ENCODE data around the gene STXBP6. TPM values are rescaled to one million over a fixed set of nuclear protein-coding genes. Genes with fewer than 3 reads are reported as not detected.
"Not testable (repeated sequence)": the region's sequence is repeated elsewhere in the genome, so short reads cannot be mapped to it uniquely, and the experiment has no call there.

STXBP6 gene
- total RNA-seq, 1 experiment from 2014 or later, result 0.27 TPM

GRCh38 chr14:24837280-24838046, 212.5 kb downstream of the STXBP6 start:
- no peak overlapping the region for H2AFZ ChIP-seq (ENCODE audit: low read depth, low read length, poor library complexity, severe bottlenecking)
- RAD21 ChIA-PET (ENCODE audit: low non-redundant PET in 1 of 2, low total read pairs in 2 of 2, uncharacterized antibody in 2 of 2, unreplicated experiment in 2 of 2), result no interaction called here
- H3K4me3 ChIP-seq (replicated peaks in 1 of 2; ENCODE audit: low read depth in 1 of 2, low read length in 2 of 2), result no peak overlapping the region
- intact Hi-C loops (cut with micrococcal nuclease), result no loop called here
- H3K4me2 ChIP-seq (ENCODE audit: low read length), result no peak overlapping the region
- H3K9ac ChIP-seq (ENCODE audit: low read length), result no peak overlapping the region
- no peaks in the 10 kb centered on the region for H3K9me2 ChIP-seq (ENCODE audit: insufficient read depth)
- no peaks in the 10 kb centered on the region for H3K4me1 ChIP-seq (ENCODE audit: control insufficient read depth in 1 of 2, insufficient read depth in 2 of 2, low read length in 2 of 2)
- H4K20me1 ChIP-seq (ENCODE audit: insufficient read depth), result no peaks in the 10 kb centered on the region
- CTCF ChIA-PET, result no interaction called here
- no peaks in the 10 kb centered on the region for H3K36me3 ChIP-seq (ENCODE audit: control insufficient read depth in 1 of 2, insufficient read depth in 2 of 2, low read length in 2 of 2)
- BruUV-seq (replicated peaks), result no TSS peak
- H3K9me3 ChIP-seq (ENCODE audit: control insufficient read depth in 1 of 2, insufficient read depth in 1 of 2, low read depth in 1 of 2, low read length in 2 of 2), result peaks cover 0 to 9% of the 10 kb centered on the region in 2 experiments; a peak in 1 of 4 replicates
- ATAC-seq (no peak), DNase-seq (ENCODE audit: low read depth, low spot score) (no peak)
- H3K27ac ChIP-seq (ENCODE audit: low read depth, low read length), result no peak overlapping the region
- no peak for TF ChIP-seq RAD21 (IDR thresholded peaks at IDR 0.05; ENCODE audit: low read depth)
- TF ChIP-seq EZH2 (IDR thresholded peaks at IDR 0.05), result no peak
- no peak for TF ChIP-seq TCF7L2 (IDR thresholded peaks at IDR 0.05; ENCODE audit: borderline replicate concordance, extremely low read depth, insufficient read depth, insufficient read length)
- no peak for TF ChIP-seq SP1 (IDR thresholded peaks at IDR 0.05; ENCODE audit: low read depth)
- TF ChIP-seq EZH2phosphoT487 (IDR thresholded peaks at IDR 0.05; ENCODE audit: borderline replicate concordance), result no peak
- TF ChIP-seq CEBPB (IDR thresholded peaks at IDR 0.05; ENCODE audit: low read depth), result no peak
- POLR2A ChIA-PET, result no interaction called here
- H3K79me2 ChIP-seq (ENCODE audit: insufficient read depth, low read length), result no peaks in the 10 kb centered on the region
- no peaks in the 10 kb centered on the region for H3K27me3 ChIP-seq (ENCODE audit: insufficient read depth, low read length)

- H3K4me2 ChIP-seq (ENCODE audit: low read length); H2AFZ ChIP-seq (ENCODE audit: low read depth, low read length, poor library complexity, severe bottlenecking); H3K27ac ChIP-seq (ENCODE audit: low read depth, low read length); H3K9ac ChIP-seq (ENCODE audit: low read length); H3K4me1 ChIP-seq (ENCODE audit: control insufficient read depth in 1 of 2, insufficient read depth in 2 of 2, low read length in 2 of 2); intact Hi-C loops (cut with micrococcal nuclease); H3K4me3 ChIP-seq (replicated peaks in 1 of 2; ENCODE audit: low read depth in 1 of 2, low read length in 2 of 2); CTCF ChIA-PET; H3K27me3 ChIP-seq (ENCODE audit: insufficient read depth, low read length); BruUV-seq (replicated peaks); H3K9me2 ChIP-seq (ENCODE audit: insufficient read depth); H4K20me1 ChIP-seq (ENCODE audit: insufficient read depth); H3K36me3 ChIP-seq (ENCODE audit: control insufficient read depth in 1 of 2, insufficient read depth in 2 of 2, low read length in 2 of 2); RAD21 ChIA-PET (ENCODE audit: low non-redundant PET in 1 of 2, low total read pairs in 2 of 2, uncharacterized antibody in 2 of 2, unreplicated experiment in 2 of 2); DNase-seq (ENCODE audit: low read depth, low spot score); H3K79me2 ChIP-seq (ENCODE audit: insufficient read depth, low read length); ATAC-seq; H3K9me3 ChIP-seq (ENCODE audit: control insufficient read depth in 1 of 2, insufficient read depth in 1 of 2, low read depth in 1 of 2, low read length in 2 of 2); POLR2A ChIA-PET: not testable (repeated sequence)
Measured at GRCh38 chr14:24836324-24836723, 213.6 kb downstream of the STXBP6 start.

Data from HCT116 (cell line).